Measurements from ENCODE around the gene KYAT1. TPM values are rescaled to one million over a fixed set of nuclear protein-coding genes. Genes with fewer than 3 reads are reported as not detected.

KYAT1 gene
- total RNA-seq, 1 experiment from 2014 or later = 14.6 TPM

- Histone ChIP-seq H2BK15ac (ENCODE audit: low read depth, low read length) (no peak overlapping the region), H3K4me2 (ENCODE audit: insufficient read depth, insufficient read length, low read length) (no peak overlapping the region), H2AFZ (ENCODE audit: low read length) (no peak overlapping the region), H2AK5ac (ENCODE audit: insufficient read length, low read length) (no peak overlapping the region), H3K18ac (ENCODE audit: insufficient read length, low read depth, low read length) (no peak overlapping the region), H3K27ac (ENCODE audit: insufficient read length, low read depth, low read length) (no peak overlapping the region), H3K27me3 (ENCODE audit: insufficient read depth, low read length) (no peaks in the 10 kb centered on the region), H3K4me1 (ENCODE audit: insufficient read depth, low read length) (no peaks in the 10 kb centered on the region), H2BK20ac (ENCODE audit: low read depth, low read length, poor library complexity, severe bottlenecking) (no peak overlapping the region), H4K5ac (ENCODE audit: insufficient read length, low read depth, low read length) (no peak overlapping the region), H3K56ac (ENCODE audit: insufficient read length, low read depth, low read length) (no peak overlapping the region), H3K14ac (ENCODE audit: insufficient read depth, low read length) (no peak overlapping the region), H3K23me2 (ENCODE audit: insufficient read length, low read depth, low read length, poor library complexity, severe bottlenecking) (no peaks in the 10 kb centered on the region), H3T11ph (ENCODE audit: low read length) (no peak overlapping the region), H4K20me1 (ENCODE audit: control insufficient read depth, insufficient read depth, insufficient read length) (no peaks in the 10 kb centered on the region), H3K79me1 (ENCODE audit: insufficient read depth, low read depth, low read length, poor library complexity, severe bottlenecking) (no peaks in the 10 kb centered on the region), H3K79me2 (ENCODE audit: insufficient read depth, low read length) (no peaks in the 10 kb centered on the region), H3K23ac (ENCODE audit: insufficient read length, low read depth, low read length) (no peak overlapping the region), H2BK120ac (ENCODE audit: low read depth, low read length, poor library complexity, severe bottlenecking) (no peak overlapping the region), H3K9ac (ENCODE audit: extremely low read depth, insufficient read length, low read length) (no peak overlapping the region), H3K4ac (ENCODE audit: low read depth, low read length) (no peak overlapping the region), H3K9me3 (ENCODE audit: control insufficient read depth, low read depth, low read length) (no peaks in the 10 kb centered on the region), H2BK12ac (ENCODE audit: insufficient read length, low read depth, low read length) (no peak overlapping the region), H2BK5ac (ENCODE audit: insufficient read length, low read length) (no peak overlapping the region), H4K91ac (ENCODE audit: insufficient read length, low read depth, low read length) (no peak overlapping the region), H4K8ac (replicated peaks; ENCODE audit: insufficient read length, low read depth, low read length) (no peak overlapping the region)
- WGBS (ENCODE audit: extremely low coverage, insufficient read length, low lambda C conversion rate) = no CpG with 5 or more reads among the region's 7 CpGs
- Mint-ChIP-seq H3K4me3 (no peak overlapping the region), H3K4me1 (no peaks in the 10 kb centered on the region), H3K9me3 (no peaks in the 10 kb centered on the region), H3K36me3 (ENCODE audit: insufficient read depth in 1 of 3, low read depth in 3 of 3) (peaks cover 7 to 13% (median 8%) of the 10 kb centered on the region in 3 experiments; a peak in 6 of 7 replicates), H3K27me3 (ENCODE audit: low read depth) (no peaks in the 10 kb centered on the region), H3K27ac (peak overlapping the region in 2 of 3 experiments; percentile 10 to 36; a peak in 4 of 7 replicates)
- no peak for TF ChIP-seq CTCF (conservative IDR thresholded peaks at IDR 0.05)
- DNase-seq = no peak
Observed at GRCh38 chr9:128870128-128870940, 11.4 kb downstream of the KYAT1 start.
